Measurements from ENCODE around the gene BANF2. TPM values are rescaled to one million over a fixed set of nuclear protein-coding genes. Genes with fewer than 3 reads are reported as not detected.

BANF2 gene
- total RNA-seq (2013), result not detected
- polyA plus RNA-seq, result not detected
- not detected in 2 replicates for polyA minus RNA-seq
- total RNA-seq, result 0 to 0.60 (median 0) reads per million in 11 experiments

DNA sequence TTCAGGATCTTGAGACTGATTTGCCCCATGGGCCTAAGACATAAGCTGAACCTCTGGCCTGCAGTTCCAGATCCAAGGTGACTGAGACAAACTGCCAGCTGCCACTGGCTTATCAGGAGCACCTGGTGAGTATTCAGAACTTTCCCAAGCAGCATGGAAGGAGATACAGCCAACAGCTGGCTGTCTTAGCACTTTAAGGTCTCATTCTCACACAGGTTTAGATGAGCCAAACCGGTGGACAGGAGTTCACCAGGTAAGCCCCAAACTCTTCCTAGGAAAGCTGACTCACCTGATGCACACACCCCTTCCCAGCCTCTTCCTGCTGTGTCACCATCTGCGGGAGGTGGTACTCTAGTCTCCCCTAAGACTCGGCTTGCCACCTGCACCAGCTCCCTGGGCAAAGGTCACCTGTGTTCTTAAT lies at the start of gene BANF2:
Gene BANF2, plus strand, starts transcription at position 36 of the 421 bp plus-strand sequence. CDS start 25,060 bp downstream, outside the sequence.
- Histone ChIP-seq H3K4me3 (replicated peaks in 1 of 3; ENCODE audit: low read depth in 2 of 3, low read length in 3 of 3) (no peak within 1 kb of the TSS), H4K20me1 (ENCODE audit: insufficient read depth, low read length) (no peaks in the 10 kb centered on the region), H3K27ac (ENCODE audit: low read depth in 1 of 2, low read length in 2 of 2) (no peak within 1 kb of the TSS), H3K9ac (ENCODE audit: insufficient read depth, low read length, poor library complexity, severe bottlenecking) (no peak within 1 kb of the TSS), H2AFZ (ENCODE audit: insufficient read depth, low read depth, low read length, poor library complexity, severe bottlenecking) (no peak within 1 kb of the TSS), H3K9me3 (replicated peaks in 1 of 2; ENCODE audit: control insufficient read depth in 1 of 2, insufficient read depth in 1 of 2, low read length in 2 of 2) (peaks cover 0 to 2% of the 10 kb centered on the region in 2 donors), H3K79me2 (ENCODE audit: insufficient read depth, low read length) (no peaks in the 10 kb centered on the region), H3K36me3 (replicated peaks in 1 of 2; ENCODE audit: control insufficient read depth in 1 of 2, insufficient read depth in 2 of 2, low read length in 2 of 2) (no peaks in the 10 kb centered on the region), H3K27me3 (ENCODE audit: control insufficient read depth in 2 of 2, insufficient read depth in 2 of 2, low read length in 2 of 2) (no peaks in the 10 kb centered on the region), H3K4me1 (ENCODE audit: control insufficient read depth in 1 of 2, insufficient read depth in 2 of 2, low read length in 2 of 2) (no peaks in the 10 kb centered on the region), H3K4me2 (replicated peaks; ENCODE audit: extremely low read depth, low read length, poor library complexity, severe bottlenecking) (no peak within 1 kb of the TSS)
- peak within 1 kb of the TSS in 1 of 2 donors; percentile 25 for H3K4me3 Mint-ChIP-seq
- H3K27ac Mint-ChIP-seq, result no peak within 1 kb of the TSS
- no peak for DNase-seq
- H3K27me3 Mint-ChIP-seq (ENCODE audit: low read depth in 3 of 3), result peaks cover 0 to 4% (median 3%) of the 10 kb centered on the region in 3 donors
- TF ChIP-seq, protein P1, sequence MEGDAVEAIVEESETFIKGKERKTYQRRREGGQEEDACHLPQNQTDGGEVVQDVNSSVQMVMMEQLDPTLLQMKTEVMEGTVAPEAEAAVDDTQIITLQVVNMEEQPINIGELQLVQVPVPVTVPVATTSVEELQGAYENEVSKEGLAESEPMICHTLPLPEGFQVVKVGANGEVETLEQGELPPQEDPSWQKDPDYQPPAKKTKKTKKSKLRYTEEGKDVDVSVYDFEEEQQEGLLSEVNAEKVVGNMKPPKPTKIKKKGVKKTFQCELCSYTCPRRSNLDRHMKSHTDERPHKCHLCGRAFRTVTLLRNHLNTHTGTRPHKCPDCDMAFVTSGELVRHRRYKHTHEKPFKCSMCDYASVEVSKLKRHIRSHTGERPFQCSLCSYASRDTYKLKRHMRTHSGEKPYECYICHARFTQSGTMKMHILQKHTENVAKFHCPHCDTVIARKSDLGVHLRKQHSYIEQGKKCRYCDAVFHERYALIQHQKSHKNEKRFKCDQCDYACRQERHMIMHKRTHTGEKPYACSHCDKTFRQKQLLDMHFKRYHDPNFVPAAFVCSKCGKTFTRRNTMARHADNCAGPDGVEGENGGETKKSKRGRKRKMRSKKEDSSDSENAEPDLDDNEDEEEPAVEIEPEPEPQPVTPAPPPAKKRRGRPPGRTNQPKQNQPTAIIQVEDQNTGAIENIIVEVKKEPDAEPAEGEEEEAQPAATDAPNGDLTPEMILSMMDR (IDR thresholded peaks at IDR 0.05), result no peak
- H3K36me3 Mint-ChIP-seq, result no peaks in the 10 kb centered on the region
- WGBS (ENCODE audit: insufficient coverage), result 100% methylated on average over 1 of the region's 3 CpGs
- H3K9me3 Mint-ChIP-seq, result peaks cover 0 to 10% (median 3%) of the 10 kb centered on the region in 7 donors
- H3K4me1 Mint-ChIP-seq, result no peaks in the 10 kb centered on the region
- intact Hi-C loops (cut with micrococcal nuclease), result no loop called here

DNA sequence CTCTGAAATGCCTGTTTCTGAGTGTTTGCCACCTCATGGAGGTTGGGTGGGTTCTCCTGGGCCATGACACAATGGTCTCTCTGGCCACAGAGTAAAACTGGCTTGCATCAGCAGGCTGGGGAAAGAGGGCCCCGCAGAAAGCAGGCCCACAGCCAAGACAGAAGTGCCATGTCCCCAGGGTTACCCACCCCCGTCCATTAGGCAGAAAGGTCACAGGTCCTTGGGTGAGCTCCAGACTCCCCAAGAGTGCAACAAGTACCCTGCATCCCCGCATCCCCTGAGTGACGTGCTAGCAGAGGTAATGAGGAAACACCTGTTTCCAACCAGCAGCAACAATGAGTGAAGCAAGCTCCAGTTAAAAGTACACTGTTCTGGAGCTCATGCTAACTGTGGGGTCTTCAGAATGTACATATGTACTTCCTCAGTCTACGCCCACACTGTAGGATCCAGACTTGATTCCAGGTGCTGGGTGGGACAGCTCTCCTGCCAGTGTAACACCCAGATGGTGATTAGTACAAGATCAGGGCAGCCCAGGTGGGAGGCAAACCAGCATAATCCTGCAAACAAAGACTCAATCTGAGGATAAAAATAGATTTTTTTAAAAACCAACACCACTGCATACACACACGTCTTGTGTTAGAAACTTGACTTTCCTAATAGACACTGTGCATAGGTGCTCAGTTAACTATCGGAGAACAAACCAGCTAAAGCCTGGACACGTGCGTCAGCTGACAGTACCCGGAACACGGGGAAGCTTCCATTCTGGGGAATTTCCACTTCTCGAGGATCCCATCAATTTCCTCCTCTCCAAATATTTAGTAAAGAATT lies 49.3 kb upstream of the BANF2 start:
- Mint-ChIP-seq H3K27ac (peak overlapping the region; percentile 10 to 66 (median 46)), H3K36me3 (peaks cover 17 to 46% of the 10 kb centered on the region in 2 donors), H3K27me3 (ENCODE audit: low read depth in 3 of 3) (peaks cover 0 to 3% (median 0%) of the 10 kb centered on the region in 3 donors), H3K4me1 (peaks cover 57% of the 10 kb centered on the region), H3K9me3 (no peaks in the 10 kb centered on the region), H3K4me3 (peak overlapping the region in 1 of 2 donors; percentile 5)
- Histone ChIP-seq H2AFZ (ENCODE audit: insufficient read depth, low read depth, low read length, poor library complexity, severe bottlenecking) (no peak overlapping the region), H3K9me3 (replicated peaks in 1 of 2; ENCODE audit: control insufficient read depth in 1 of 2, insufficient read depth in 1 of 2, low read length in 2 of 2) (no peaks in the 10 kb centered on the region), H3K79me2 (ENCODE audit: insufficient read depth, low read length) (peaks cover 57% of the 10 kb centered on the region), H3K9ac (ENCODE audit: insufficient read depth, low read length, poor library complexity, severe bottlenecking) (no peak overlapping the region), H3K4me2 (replicated peaks; ENCODE audit: extremely low read depth, low read length, poor library complexity, severe bottlenecking) (no peak overlapping the region), H4K20me1 (ENCODE audit: insufficient read depth, low read length) (peaks cover 85% of the 10 kb centered on the region), H3K27ac (ENCODE audit: low read depth in 1 of 2, low read length in 2 of 2) (peak overlapping the region in 1 of 2 donors; percentile 34), H3K36me3 (replicated peaks in 1 of 2; ENCODE audit: control insufficient read depth in 1 of 2, insufficient read depth in 2 of 2, low read length in 2 of 2) (peaks cover 11 to 54% of the 10 kb centered on the region in 2 donors), H3K4me3 (replicated peaks in 1 of 3; ENCODE audit: low read depth in 2 of 3, low read length in 3 of 3) (no peak overlapping the region), H3K4me1 (ENCODE audit: control insufficient read depth in 1 of 2, insufficient read depth in 2 of 2, low read length in 2 of 2) (peaks cover 27 to 46% of the 10 kb centered on the region in 2 donors), H3K27me3 (ENCODE audit: control insufficient read depth in 2 of 2, insufficient read depth in 2 of 2, low read length in 2 of 2) (no peaks in the 10 kb centered on the region)
- TF ChIP-seq, protein P1 (IDR thresholded peaks at IDR 0.05), result no peak
- no peak for DNase-seq
- intact Hi-C loops (cut with micrococcal nuclease), result no loop called here
- 8% methylated on average over 5 of the region's 12 CpGs for WGBS (ENCODE audit: insufficient coverage)
